ENCODE data around the gene TBCD.

- TF ChIP-seq POLR2A (IDR thresholded peaks at IDR 0.05) (no peak), CTCF (IDR thresholded peaks at IDR 0.05) (no peak)
These were observed 128.9 kb downstream of the TBCD start for GRCh38 chr17:82880620-82881323.
